Activated CD4-positive, alpha-beta T cell treated with anti-CD3 and anti-CD28 coated beads, Interleukin-2, amount 50 U/mL, for 4 hours (primary cell): ENCODE measurements around the gene DOK3.
A peak's percentile ranks its signal among the peaks of the same experiment; 100 is the strongest.

Experiments used
- DNase-seq, 2 experiments: peaks; one replicate each; pipeline ENCODE4 v3.0.0-alpha.2; 2020

The DOK3 gene

GRCh38 chr5:177478711-177479646 lies 30.6 kb downstream of the DOK3 start:
- DNase-seq, result no peak

DNA sequence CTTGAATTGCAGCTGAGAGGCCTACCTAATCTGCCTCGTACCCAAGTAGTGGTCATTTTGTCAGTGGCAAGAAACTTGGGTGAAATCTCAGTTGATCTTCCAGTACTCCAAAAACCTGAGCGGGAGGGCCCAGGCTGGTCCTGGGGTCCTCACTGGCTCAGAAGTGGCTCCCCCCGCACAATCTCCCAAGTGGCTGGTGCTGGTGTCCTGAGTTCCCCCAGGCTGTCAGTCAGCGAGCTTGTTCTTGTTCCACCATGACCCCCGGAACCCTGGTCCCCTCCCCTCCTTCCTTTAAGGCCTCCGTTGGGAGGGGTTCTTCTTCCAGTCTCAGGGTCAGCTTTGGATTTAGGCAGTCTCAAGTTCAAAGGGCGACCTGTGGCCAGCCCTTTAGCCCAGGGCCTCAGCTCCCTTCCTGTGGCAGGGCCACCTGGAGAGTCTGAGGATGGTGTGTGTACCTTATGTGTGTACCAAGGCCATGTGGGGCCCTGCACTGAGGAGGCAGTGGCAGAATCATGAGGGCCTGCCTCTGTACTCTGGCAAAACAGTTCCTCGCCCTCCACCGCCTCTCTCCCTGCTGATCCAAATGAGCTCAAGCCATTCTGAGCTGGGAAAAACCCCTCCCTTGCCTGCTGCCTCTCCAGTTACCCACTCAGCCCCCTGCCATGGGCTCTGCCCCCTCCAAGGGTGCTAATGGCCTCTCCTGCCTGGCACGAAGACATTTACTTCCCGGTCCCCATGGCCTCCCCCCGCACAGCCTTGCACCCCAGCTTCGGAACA lies 31.7 kb downstream of the DOK3 start:
- no peak for DNase-seq

- no peak for DNase-seq
These were observed 32.9 kb downstream of the DOK3 start for GRCh38 chr5:177476531-177477233.

- no peak for DNase-seq
These were observed 33.8 kb downstream of the DOK3 start for GRCh38 chr5:177475563-177476427.

DNA sequence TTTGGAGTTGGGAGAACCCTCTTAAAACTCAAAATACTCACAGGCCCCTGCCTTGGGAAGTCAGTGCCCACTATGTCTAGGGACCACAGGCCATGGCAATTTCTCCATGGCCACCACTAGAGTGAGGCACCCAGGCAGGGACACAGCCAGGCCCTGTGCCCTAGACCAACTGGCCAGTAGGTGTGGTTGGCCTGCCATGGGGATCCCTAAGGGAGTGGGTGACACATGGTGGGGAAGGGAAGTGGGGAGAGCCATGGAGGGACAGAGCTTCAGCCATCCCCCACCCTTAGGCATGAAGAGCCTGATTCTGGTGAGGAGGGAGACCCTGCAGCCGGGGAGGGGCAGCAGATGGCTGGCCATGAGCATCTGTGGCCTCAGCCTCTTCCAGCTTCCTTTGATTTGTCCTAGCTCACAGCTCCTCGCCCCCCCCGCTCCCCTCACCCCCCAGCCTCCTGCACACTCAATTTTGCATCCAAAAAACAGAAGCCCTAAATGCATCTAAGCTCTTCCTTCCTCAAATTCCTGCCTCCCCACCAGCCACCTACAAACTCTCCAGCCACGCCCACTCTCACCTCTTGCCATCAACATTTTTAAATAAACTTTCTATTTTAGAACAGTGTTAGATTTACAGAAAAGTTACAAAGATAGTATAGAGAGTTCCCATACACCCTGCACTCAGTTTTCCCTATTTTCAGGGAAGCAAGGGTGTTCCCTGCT lies 34.6 kb downstream of the DOK3 start:
- DNase-seq, result no peak

- no peak for DNase-seq
These were observed 35.6 kb downstream of the DOK3 start for GRCh38 chr5:177474002-177474476.

GRCh38 chr5:177473443-177474001 lies 36.1 kb downstream of the DOK3 start, which contains the start of gene DBN1:
TSS of gene DBN1 (minus strand) at chr5:177473634. CDS start at chr5:177473521, 113 bp downstream.
- DNase-seq, result no peak

DNA sequence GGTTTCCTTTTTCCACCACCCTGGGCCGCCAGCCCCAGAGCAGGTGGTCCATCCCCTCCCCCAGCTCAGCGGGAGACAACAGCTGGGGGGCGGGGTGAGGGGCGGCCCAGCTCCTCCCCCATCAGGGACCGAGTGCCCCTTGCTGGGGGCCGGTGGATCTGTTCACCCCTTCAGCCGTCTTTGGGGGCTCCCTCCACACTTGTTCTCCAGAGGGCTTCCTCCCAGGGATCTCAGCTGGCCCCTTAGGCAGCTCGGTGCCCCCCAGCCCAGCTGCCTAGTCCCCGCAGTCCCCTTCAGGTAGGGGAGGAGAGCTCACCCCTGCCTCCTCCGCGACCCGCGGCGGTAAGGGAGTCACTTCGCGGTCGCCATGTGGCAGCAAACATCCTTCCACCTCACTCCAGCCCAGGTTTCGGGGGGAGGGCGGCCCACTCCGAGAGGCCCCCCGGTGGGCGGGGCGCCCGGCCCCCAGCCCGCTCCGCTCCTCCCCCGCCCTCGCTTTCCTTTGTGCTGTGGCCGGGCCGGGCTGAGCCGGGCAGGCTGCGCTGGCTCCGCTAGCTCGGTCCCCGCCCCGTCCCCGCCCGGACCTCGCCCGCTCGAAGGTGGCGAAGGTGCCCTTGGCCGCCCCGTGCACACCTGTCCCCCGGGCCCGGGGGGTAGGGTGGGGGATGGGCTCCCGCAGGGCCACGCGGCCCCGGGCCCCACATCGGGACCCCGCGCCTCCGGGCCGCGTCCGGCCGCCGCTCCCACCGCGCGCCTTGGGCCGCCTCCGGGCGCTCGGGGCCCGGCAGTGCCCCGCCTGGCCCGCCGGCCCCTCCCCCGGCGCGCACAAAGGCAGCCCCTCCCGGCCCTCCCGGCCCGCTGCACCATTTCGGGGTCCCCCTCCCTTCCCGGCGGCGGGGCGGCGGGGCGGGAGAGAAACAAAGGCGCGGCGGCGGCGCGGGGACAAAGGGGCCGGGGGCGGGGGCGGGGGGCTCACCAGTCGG lies 36.9 kb downstream of the DOK3 start:
- DNase-seq, result peak; percentile 21 to 34

GRCh38 chr5:177471610-177472356 lies 37.8 kb downstream of the DOK3 start:
- no peak for DNase-seq

GRCh38 chr5:177470759-177471536 lies 38.7 kb downstream of the DOK3 start:
- DNase-seq, result no peak

GRCh38 chr5:177469750-177470525 lies 39.7 kb downstream of the DOK3 start:
- no peak for DNase-seq

DNA sequence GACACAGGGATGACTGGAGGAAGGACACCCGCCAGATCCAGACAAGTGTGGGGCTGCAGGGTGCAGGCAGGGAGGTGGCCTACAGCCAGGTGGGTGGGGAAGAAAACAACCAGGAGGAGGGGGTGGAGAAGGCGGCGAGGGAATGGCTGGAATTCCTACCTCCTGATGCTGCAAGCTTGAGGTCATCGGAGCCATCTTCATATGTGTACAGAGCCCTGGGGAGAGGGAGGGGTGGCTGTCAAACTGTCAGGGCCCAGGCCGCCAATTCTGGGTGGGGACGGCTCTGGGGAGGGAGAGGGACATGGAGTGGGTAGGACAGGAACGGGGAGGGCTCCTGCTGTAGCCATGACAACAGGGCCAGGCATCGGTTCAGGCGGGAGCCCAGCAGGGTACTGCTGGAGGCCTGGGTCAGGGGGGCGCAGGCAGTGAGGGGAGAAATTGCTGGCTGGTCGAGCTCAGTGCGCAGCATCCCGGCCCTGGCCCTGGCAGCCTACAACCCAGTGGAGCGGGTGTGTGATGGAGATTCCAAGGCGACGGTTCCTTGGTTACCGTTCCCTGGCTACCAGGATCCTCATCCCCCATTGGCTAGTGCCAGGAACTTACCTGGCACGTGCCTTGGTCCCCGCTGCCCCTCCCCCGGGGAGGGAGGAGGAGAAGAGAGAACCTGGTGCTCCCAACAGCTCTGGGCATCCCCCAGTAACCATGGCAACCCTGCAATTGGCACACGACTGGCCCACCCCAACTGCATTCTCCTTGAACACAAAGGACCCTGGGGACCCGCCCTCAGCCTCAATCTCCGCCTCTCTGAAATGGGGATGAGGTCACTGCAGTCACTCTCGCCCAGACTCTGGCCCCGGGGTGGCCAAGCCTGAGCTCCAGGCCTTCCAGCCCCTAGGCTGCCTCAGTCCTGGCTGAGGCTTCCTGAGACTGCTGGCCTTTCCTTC lies 40.7 kb downstream of the DOK3 start:
- DNase-seq, result no peak

GRCh38 chr5:177468329-177468684 lies 41.3 kb downstream of the DOK3 start:
- no peak for DNase-seq

DNA sequence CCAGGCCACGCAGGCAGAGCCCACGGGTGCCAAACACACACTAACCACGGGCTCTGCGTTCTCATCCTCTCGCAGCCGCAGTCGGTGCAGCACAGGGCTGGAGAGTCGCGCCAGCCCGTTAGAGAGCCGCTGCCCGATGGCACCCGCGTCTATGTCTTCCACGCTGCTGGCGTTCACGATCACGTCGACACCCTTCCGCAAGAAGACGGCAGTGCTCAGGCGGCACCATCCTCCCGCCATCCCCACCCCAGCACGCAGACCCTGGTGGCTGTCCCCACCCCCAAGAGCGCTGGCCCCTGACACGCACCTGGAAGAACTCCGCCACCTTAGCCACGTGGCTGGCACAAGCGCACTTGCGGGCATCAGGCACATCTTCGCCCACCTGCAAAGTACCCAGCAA lies 42.2 kb downstream of the DOK3 start:
- DNase-seq, result no peak

GRCh38 chr5:177466861-177467260 lies 42.8 kb downstream of the DOK3 start:
- DNase-seq, result no peak

- DNase-seq, result no peak
These were observed 44.6 kb downstream of the DOK3 start for GRCh38 chr5:177465044-177465443.
